ENCODE data around the gene MRPL9. TPM values are rescaled to one million over a fixed set of nuclear protein-coding genes. Genes with fewer than 3 reads are reported as not detected.
"Not testable (repeated sequence)": the region's sequence is repeated elsewhere in the genome, so short reads cannot be mapped to it uniquely, and the experiment has no call there.

MRPL9 gene
- total RNA-seq, 1 donor from 2014 or later: 89.7 TPM

DNA sequence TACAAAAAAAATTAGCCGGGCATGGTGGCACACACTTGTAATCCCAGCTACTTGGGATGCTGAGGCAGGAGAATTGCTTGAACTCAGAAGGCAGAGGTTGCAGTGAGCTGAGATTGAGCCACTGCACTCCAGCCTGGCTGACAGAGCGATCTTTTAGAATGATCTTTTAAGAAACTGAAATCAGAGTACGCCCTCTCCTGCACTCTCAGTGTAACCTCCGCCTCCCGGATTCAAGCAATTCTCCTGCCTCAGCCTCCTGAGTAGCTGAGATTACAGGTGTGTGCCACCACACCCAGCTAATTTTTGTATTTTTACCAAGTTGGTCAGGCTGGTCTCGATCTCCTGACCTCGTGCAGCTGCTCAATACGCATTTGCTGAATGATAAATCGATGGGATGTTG, 29.3 kb downstream of the MRPL9 start:
- not testable (repeated sequence) for DNase-seq (ENCODE audit: low read depth in 2 of 2)

DNA sequence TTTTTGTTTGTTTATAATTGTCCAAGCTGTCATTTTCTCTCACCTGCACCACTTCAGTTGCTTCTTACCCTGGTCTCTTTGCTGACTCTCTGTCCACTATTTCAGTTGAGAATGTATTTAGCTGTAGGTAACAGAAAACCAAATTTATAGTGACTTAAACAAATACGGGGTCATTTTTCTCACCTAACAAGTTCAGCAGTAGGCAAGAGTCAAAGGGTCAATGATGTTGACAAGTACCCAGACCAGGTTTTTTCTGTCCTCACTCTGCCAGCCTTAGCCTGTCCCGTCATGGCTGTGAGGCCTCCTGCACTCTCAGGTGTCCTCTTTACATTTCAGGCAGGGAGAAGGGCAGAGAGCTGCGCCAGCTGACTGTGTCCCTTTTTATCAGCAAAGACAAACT, 30.2 kb downstream of the MRPL9 start:
- no peak for DNase-seq (ENCODE audit: low read depth in 2 of 2)

DNA sequence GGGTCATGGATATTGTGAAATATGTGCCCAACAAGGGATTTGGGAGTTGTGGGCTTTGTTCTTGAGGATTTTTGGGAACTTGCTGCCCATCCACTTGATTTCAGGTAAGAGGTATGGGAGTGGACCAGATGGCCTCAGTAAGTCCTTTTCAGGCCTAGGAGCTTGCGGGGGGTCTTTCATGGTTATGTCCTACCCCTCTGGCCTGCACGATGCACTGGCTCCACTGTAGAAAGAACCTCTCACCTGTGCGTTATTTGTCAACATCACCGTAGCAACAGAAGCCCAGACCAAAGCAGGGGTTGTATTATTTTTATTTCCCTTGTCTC, 33.4 kb downstream of the MRPL9 start:
- DNase-seq (ENCODE audit: low read depth in 2 of 2): no peak

DNA sequence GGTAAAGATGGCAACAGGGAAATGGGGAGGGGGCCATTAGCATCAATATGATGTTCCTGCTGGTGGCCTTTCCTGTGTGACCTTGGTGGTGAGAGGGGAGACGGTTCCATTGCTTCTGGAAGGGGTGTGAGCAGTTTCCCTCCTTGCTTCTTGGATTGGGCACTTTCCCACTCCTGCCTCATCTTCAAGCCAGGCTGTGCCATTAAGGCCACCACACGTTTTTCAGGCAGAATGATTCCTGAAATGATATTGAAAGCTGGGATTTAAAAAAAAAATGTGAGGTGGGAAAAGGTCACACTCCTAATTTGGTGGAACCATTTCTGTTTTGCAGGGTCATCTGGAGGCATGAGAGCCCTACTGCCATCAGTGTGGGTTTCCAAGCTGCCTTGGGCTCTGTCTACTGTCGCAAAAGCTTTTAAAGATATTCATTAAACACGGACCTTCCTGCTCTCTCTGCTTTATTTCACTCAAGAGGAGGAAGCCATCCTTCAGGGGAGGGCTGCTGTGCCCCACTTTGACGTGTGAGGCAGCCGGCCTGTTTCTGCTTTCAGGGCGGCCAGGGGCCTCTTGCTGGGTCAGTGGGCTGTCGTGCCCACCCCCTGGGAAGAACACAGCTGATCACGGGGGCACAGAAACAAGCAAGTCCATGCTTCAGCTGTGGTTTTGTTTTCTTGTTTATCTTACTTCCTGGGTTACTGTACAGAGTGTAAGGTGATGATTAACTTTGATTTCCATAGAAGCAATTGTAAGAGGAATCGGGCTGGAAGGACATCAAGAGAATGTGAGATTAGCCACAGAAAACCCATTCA, 33.9 kb downstream of the MRPL9 start:
- no peak for DNase-seq (ENCODE audit: low read depth in 2 of 2)

DNA sequence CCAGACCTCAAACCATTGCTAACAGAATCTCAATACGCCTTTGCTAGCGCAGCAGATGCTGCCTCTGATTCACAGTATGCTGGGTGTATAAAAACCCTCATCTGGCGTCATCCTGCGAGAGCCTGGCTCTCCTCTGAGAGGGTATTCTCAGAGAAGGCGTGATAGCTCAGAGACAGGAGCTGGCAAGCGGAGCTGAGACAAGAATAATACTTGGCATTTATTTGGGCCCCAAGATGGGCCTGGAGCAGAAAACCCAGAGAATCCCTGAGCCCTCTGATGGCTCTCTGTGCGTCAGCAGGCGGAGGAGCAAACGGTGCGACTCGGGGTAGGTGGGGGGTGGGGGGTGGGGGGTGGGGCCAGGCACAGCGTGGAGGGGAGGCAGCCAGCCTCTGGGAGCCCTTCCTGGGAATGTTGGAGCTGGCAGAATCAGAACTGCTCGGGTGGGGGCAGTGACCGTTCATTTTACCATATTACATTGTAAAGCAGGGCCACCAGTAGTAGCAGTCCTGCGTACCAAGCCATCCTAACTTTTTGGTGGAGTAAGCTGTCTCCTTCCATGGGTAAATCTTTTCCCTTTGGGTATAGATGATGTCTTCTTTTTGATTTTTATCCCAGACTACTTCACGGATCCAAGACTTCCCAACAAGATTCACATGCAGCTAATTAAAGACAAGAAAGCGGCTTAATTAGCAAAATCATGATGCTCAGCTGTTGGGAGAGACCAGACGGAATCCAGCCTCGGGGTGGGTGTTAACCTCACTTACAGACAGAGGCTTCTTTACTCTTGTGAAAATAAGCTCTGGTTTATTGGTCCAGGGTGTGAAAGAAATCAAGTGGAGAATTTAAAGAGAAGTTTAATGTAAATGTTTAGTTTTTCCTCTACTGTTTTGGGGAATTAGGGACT, 34.9 kb downstream of the MRPL9 start:
- DNase-seq (ENCODE audit: low read depth in 2 of 2): no peak

DNA sequence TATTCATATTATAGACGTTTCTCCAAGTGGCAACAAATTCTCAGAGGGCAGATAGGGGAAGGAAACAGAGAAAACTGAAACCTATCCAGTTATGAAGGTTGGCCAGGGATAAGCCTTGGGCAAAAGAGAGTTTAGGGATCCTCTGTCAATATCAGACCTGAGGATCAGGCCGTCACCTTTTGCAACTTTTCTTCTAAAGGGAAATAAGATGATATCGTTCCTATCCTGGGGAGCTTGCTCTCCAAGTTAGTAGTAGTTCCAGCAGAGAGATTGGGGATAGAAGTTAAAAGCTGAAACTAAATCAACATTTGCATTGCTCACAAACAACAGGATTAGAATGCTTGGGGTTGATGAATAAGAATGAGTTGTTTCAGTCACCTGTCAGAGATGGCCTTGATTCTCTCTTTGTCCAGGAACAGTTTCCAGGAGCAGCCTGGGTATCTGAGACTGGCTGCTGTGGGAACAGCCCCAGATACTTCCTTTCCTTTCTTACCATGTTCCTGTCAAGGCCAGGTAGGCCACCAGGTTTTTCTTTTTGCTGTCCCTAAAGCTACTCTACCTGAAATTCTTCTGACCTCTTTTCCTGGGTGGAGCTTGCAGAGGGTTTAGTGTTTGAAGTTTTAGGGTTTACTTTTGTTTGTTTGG, 39.4 kb downstream of the MRPL9 start:
- DNase-seq (ENCODE audit: low read depth in 2 of 2): no peak

DNA sequence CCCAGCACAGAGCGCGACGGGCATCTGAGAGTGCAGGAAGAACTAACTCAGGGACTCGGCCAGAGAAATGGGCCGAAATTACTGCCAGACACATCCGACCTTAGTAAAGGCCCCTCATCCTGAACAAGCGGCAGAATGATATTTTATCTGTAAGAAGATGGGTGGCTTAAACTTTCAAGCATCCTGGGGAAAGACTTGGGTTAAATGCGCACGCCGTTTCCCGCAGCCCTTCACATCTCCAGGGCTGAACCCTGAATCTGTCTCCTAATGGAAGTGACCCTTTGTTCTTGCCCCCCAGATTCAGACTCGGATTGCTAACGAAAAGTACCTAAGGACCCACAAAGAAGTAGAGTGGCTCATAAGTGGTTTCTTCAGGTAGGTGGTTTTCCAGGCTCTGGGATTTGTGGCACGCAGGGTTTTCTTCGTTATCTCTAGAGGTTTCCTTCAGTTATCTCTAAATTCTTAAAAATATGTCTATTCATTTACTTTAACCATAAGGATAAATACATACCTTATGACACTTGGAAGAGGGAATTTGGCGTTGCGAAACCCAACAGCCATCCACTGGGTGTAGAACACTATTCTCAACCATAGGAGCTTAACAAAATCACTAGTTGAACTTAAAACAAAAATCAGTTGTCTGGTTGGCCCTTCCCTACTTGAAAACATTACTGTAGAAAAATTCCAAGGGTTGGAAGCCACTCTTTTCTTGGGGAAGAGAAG, 41.3 kb downstream of the MRPL9 start:
- DNase-seq (ENCODE audit: low read depth in 2 of 2): no peak

DNA sequence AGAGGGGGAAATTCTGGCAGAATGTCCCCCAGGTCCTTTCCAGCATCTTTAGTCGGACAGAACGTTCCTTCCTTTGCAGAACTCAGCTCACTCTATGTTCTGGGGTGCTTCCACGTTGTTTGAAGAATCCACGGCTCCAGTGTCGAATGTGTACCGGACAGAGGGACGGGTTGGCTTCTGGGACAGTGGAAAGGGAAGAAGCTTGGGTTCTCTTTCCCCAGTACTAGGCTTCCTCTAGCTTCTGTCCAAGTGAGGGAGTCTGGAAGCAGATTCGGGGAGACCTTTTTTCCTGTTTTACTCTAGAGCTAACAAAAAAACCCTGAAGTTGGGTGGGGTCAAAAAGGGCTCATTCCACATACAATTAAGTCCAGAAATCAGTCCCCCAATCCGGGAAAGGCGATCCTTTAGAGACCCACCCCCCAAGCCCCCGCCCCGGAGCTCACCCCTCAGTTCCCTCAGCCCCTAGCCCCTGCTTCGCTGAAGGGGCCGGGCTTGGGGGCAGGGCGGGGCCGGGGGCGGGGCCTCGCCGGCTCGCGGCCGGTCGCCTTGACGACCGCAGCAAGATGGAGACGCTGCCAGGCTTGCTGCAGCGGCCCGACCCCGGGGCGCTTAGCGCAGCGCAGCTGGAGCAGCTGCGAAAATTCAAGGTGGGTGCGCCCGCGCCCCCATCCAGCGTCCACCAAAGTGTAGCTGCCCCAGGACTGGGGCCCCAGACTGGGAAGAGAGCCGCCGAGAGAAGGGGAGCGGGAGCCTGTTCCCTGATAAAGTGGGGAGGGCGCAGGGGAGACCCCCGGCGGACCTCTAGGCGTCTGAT, 42.1 kb downstream of the MRPL9 start, which contains the start of gene RIIAD1:
RIIAD1 (plus strand) TSS at position 549 of the 814 bp plus-strand sequence; CDS start at position 564, 15 bp downstream.
- peak; percentile 20 to 25 for DNase-seq (ENCODE audit: low read depth in 2 of 2)

DNA sequence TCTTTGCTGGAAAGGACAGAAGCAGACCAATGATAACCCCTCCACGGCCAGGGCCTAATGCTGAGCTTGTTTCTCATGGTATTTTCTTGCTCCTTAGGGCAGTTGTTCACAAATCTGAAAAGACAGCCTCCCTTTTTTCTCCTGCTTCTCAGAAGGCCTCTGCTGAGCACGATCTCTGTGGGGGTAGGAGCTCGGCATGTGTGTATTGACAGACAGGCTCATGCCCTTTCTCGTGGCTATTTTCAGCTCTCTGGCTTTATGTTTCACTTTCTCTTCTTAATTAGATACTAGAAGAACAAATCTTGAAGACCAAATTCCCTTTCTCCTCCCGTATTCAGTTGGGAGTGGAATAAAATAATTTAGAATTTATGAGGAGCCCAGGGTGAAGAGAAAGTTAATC, 42.7 kb downstream of the MRPL9 start:
- peak in 1 of 2 donors; percentile 39 for DNase-seq (ENCODE audit: low read depth in 2 of 2)

DNA sequence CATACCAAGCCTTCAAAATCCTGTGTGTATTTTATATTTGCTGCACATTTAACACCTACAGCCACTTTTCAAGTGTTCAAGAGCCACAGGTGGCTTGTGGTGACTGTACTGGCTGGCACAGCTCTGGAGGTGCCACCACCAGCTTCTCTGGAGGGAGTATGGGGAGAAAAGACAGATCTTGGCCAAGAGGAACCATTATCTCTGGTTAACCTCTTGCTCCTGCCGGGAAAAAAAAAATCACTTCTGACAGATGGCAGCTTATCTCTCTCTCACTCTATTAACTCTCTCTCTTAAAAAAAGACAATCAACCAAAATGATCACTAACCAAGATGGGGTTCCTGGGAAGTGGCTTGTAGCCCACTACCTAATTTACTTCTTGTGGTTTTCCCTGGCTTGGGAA, 43.2 kb downstream of the MRPL9 start:
- DNase-seq (ENCODE audit: low read depth in 2 of 2): no peak

DNA sequence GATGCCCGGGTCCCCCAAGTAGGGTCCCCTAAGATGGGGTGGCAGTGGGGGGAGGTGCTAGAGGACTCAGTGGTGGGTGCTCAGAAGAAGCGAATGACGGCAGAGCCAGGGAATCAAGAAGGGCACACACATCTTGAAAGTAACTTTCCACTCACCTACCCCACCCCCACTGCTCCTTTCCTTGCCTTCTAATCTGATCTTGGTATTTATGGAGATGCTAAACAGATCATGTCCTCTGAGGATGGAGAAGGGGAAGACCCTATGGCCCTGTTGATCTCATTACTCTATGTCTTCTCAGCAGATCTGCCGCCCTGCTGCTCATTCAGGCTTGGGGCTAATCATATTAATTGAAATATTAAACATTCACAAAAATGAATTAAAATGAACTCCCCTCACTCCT, 44.6 kb downstream of the MRPL9 start:
- no peak for DNase-seq (ENCODE audit: low read depth in 2 of 2)

DNA sequence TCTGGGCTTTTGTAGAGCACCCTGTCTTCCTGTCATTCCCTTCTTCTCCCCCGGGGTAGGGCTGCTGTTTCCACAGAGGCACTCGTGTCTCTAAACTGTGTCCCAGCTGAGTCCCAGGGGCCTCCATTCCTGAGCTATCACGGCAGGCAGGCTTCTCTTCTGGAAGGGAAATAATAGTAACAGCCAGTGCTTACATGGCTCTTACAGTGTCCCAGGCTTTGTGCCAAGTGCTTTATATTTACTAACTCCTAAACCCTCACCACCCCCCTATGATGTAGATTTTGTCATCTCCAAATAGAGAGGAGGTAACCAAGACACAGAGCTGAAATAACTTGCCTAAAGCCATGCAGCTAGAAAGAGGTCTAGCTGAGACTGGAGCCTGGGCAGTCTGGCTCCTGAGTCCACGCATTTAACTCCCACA, 45.3 kb downstream of the MRPL9 start:
- DNase-seq (ENCODE audit: low read depth in 2 of 2): no peak

DNA sequence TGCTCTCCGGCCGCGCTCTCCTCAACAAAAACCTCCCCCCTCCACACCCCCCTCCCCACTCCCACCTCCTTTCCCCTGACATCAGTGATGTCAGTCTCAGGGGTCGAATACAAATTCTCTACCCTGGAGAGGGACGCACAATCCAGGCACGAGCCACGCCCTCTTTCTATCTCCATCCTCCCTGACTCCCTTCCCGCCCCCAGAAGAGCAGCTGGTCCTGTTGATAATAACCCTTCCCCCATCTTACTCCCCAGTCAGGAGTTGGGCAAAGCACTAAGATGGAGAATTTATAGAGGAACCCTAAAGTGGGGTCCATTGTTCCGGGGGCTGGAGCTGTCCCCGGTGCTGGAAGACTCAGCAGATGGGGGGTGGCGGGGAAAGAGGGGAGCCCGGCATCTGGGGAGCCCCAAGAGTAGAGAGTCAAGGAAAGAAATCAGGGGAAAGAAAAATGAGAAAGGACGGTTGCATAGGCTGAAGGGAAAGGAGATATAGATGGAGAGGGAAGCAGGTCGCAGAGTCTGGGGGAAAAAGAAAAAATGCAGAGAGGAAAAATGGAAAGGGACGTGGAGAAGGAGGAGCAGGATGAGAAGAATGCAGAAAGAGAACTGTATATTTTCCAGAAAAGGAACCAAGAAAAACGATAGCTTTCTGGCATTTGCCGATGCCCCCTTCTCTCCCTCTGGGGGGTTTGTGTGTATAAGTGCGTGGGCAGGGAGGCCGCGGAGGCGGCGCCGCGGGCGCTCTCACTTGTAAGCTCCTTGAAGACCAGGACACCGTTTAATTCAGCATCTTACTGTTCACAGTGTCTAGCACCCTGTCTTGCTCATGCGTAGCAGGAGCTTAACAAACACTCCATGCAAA, 46.3 kb downstream of the MRPL9 start, which contains the start of gene CELF3:
CELF3 (minus strand) TSS at position 33 of the 861 bp plus-strand sequence. CDS start 783 bp downstream, outside the sequence.
- DNase-seq (ENCODE audit: low read depth in 2 of 2): peak in 1 of 2 donors; percentile 20

DNA sequence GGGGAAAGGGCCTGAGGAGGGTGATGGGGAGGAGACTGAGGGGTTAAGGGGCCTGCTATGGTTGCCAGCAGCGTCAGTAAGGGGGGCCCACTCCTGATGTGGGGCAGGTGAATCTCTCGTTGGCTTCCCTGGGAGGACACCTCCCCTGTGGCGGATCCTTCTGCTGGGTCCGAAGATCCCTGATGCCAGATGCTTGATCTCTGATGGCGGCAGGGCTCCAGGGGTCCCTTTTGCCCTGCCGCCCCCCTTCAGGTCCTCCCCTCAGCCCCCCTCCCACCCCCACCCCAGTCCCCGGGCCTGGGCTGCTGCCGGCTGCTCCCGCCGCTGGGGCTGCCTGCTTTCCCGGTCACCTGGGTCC, 46.9 kb downstream of the MRPL9 start:
- no peak for DNase-seq (ENCODE audit: low read depth in 2 of 2)

DNA sequence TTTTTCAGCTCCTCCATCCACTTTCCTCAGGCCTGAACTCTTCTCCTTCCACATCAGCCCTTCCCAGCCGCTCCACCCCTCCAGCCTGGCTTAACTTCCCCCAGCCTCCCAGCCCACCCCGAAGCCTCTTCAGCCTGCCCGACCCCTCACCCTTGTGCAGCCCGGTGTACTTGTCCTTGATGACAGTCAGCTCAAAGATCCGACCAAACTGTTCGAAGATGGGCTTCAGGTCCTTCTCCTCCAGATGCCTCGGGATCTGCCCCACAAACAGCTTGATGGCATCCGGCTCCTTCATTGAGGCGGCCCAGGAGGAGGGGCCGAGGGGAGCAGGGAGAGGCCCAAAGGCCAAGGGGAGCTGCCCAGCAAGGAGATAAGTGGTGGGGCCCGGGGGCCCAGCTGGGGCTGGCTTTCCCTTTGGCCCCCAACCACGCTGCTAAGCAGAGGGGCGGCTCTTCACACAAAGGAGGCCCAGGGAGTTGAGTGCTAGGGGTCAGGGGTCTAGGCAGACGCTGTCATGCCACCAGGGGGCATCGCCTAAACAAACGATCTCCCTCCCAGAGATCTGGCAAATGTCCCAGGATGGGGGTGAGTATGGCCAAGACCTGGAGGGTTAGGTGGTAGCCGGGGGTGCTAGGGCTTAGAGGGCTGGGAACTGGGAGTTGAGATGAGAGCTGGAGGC, 47.4 kb downstream of the MRPL9 start:
- no peak for DNase-seq (ENCODE audit: low read depth in 2 of 2)

DNA sequence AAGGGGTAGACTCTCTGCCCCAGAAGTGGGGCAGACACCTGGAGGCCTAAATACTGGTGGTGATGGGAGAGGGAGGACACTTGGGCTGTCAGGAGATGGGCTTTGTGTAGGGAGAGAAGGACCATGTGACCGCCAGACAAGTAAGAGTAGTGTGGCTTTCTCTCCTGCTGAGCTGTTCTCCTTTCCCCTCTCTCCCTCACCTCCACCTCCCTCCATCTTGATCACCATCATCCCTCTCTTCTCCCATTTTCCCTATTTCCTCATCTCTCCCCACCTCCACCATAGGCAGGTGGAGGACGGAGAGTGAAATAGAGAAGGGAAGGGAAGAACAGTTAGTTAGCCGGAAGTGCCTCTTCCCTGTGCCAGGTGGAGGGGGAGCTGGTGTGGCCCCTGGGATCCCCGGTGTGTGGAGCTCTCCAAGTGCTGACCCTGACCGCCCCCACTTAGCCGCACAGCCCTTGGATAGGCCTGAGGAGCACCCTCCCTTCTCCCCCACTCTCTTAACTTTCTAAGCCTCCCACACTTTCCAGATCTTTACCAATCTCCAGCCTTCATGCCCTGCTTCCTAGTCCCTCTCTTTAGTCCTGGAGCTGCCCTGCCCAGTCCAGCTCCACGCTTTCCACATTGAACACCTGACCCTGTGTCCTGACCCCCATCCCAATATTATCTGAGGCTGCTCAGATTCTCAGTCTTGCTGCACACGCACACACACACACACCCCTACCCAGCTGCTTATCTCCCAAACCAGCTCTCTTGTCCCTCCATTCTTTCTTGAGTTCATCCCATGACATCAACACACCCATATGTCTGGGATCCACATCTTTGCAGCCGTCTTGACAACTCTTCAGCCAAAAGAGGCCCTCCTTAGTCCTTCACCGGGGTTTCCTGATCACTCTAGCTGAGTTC, 48.2 kb downstream of the MRPL9 start:
- no peak for DNase-seq (ENCODE audit: low read depth in 2 of 2)

DNA sequence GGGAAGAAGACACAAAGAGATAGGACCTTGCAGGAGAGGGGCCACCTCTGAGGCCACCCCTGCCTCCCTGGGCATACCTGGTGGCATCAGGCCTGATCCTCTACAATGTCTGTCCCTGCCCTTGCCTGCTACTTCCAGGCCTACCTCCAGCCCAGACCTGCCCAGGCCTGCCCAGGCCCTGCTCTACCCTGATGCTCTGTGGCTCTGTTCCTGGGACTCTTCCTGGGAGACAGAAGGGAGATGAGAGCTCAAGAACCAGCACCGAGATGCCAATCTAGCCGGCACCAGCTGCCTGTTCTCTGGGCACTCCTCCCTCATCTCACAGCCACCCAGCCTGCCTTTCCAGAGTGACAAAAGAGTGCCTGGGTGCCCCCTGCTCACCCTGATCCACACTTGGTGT, 49.4 kb downstream of the MRPL9 start:
- DNase-seq (ENCODE audit: low read depth in 2 of 2): no peak

DNA sequence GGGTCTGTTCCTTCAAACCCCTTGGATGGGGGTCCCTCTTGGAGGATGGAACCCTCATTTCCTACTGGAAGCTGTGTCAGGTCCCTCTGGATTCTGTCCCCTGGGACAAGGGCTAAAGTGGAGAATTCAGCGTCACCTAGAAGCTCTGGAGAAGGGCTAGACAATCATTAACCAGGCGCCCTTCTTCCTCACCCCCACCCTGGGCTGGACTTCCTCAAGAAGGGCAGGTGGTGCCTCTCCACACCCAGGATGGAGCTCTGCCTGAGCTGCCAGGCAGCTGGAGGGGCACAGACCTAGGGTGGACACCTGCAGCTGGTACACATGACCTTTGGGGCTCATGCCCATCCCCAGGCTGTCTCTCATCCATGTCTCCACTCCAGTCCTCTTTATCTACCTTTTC, 50.3 kb downstream of the MRPL9 start:
- no peak for DNase-seq (ENCODE audit: low read depth in 2 of 2)

Data from lung microvascular endothelial cell (primary cell).